K562 treated with DMSO at 1 percent for 48 hours (cell line): Measurements from ENCODE around the gene SFRP5. TPM values are rescaled to one million over a fixed set of nuclear protein-coding genes. Genes with fewer than 3 reads are reported as not detected.

Experiments
- total RNA-seq: library from RNA; unstranded; fragments of 300-600 nt; gene quantifications from 2 replicates; pipeline ENCODE4 v1.2.3, GENCODE V29; 2022; ENCODE audit warnings: low replicate concordance; ENCODE audit errors: extremely low read depth

The SFRP5 gene, protein sequence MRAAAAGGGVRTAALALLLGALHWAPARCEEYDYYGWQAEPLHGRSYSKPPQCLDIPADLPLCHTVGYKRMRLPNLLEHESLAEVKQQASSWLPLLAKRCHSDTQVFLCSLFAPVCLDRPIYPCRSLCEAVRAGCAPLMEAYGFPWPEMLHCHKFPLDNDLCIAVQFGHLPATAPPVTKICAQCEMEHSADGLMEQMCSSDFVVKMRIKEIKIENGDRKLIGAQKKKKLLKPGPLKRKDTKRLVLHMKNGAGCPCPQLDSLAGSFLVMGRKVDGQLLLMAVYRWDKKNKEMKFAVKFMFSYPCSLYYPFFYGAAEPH
- total RNA-seq: not detected in 2 replicates

DNA sequence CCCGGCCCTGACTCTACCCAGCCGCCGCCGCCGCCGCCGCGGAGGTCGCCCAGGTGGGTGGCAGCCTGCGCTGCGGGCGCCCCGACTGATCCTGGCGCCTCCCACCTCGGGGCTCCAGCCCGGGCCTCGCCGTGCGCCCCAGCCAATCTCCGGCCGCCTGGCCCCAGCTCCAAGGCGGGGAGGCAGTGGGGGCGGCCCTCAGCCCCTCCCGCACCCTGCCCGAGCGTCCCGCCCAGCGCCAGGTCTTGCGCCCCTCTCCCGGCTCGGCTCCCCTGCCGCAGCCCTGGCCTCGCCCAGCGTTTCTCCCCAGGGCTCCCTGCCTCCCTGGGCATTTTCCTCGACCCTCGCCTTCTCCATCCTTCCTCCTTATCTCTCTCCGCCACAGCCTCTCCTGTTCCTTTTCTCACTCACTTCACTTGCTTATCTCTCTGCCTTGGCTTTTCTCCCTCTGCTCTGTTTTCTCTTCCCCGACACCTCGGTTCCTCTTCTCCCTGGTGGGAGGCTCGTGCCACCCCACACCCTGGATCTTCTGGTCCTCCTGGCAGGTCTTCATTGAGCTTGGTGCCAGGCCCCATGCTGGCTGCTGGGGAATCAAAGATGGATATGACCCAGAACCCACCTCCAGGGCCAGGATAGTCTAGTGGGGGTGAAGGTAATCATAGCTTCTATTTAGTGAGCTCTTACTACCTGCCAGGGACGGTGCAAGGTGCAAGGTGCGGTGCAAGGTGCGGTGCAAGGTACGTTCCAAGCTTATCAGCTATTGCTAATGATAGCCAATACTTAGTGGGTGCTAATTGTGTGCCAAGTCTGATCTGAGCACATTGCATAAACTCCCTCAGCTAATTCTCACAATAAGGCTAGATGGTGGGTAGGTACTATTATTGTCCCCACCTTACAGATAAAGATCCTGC, at the start of gene SFRP5:
SFRP5 (minus strand) TSS at position 87 of the 911 bp plus-strand sequence. CDS start 166 bp downstream, outside the sequence.

DNA sequence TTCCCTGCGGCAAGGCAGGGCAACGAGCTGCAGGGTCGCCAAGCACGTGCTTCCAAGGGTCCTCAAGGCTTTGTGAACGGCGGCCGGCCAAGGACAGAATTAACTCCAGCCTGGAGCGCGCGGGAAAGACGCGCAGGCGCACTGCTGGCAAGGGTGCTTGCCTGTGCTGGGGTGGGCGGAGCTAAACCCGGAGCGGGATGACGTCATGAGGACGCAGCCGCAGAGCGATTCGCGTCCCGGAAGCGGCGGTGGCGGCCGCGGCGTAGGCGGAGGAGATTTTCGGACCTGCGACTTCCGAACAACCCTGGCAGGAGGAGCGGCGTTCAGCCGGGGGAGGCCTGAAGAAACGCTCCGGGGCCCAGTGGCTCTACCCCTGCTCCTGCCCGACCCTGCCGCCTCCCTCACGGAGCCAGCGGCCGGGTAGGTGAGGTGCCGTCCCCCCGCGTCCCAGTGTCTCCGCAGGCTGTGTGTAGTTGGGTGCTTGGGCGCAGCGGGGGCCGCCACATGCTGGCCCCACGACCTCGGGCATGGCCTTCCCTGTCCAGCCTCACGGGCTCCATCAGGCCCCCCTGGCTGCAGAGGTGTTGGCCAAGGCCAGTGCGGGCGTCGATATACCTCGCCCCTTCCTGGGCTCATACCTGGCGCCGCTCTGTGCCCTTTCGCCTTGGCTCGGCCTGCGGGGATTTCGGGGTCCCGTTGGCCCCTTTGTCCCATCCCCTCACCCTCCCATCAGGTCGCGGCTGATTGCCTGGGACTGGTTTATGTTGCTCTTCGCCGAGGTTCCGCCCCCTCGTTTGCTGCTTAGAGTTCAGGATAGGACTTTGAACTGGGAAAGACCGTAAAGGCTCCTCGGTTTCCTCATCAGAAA, 34.7 kb downstream of the SFRP5 start, which contains the start of gene ZFYVE27:
ZFYVE27 (plus strand) TSS at position 227 of the 868 bp plus-strand sequence. CDS start 1,350 bp downstream, outside the sequence.

Other genes starting within 250 kb of the SFRP5 start
- not detected in 2 replicates for gene ANKRD2, start 199.2 kb downstream of the SFRP5 start, total RNA-seq
- not detected in 2 replicates for gene HOGA1, start 187.6 kb downstream of the SFRP5 start, total RNA-seq
- gene C10orf62, start 182.3 kb downstream of the SFRP5 start, total RNA-seq: not detected in 2 replicates
- gene MORN4, start 138.5 kb downstream of the SFRP5 start, total RNA-seq: not detected in 2 replicates
- gene PI4K2A, start 131.3 kb downstream of the SFRP5 start, total RNA-seq: not detected in 2 replicates
- gene AVPI1, start 84.8 kb downstream of the SFRP5 start, total RNA-seq: not detected in 2 replicates
- not detected in 2 replicates for gene MARVELD1, start 58.3 kb downstream of the SFRP5 start, total RNA-seq
- not detected in 2 replicates for gene ZFYVE27, start 34.9 kb downstream of the SFRP5 start, total RNA-seq
- gene GOLGA7B, start 77.8 kb upstream of the SFRP5 start, total RNA-seq: not detected in 2 replicates